Osteoblast (primary cell): ENCODE measurements around the gene LRP1-AS. TPM values are rescaled to one million over a fixed set of nuclear protein-coding genes. Genes with fewer than 3 reads are reported as not detected.

Experiments used
- DNase-seq: peaks from one replicate; pipeline ENCODE4 v3.0.0; 2011; ENCODE audit warnings: low spot score, mixed read lengths; ENCODE audit not compliant: insufficient read length; ENCODE audit errors: missing footprints
- H2AFZ ChIP-seq: 2 replicates; pipeline ENCODE4 v1.6.0; 2011; ENCODE audit warnings: mild to moderate bottlenecking, low read length
- H3K27ac ChIP-seq: 2 replicates; pipeline ENCODE4 v1.5.1; 2011; ENCODE audit warnings: mild to moderate bottlenecking, low read depth, low read length, moderate library complexity
- H3K27me3 ChIP-seq: 2 replicates; pipeline ENCODE4 v1.6.0; 2012; ENCODE audit warnings: mild to moderate bottlenecking, control low read depth, inconsistent platforms, low read length, moderate library complexity; ENCODE audit not compliant: insufficient read depth
- H3K36me3 ChIP-seq: 2 replicates; pipeline ENCODE4 v1.5.1; 2011; ENCODE audit warnings: mild to moderate bottlenecking, low read length, control low read depth, moderate library complexity; ENCODE audit not compliant: insufficient read depth
- H3K4me1 ChIP-seq: 2 replicates; pipeline ENCODE4 v1.5.1; 2011; ENCODE audit warnings: mild to moderate bottlenecking, low read length, control low read depth, moderate library complexity; ENCODE audit not compliant: insufficient read depth
- H3K4me2 ChIP-seq: 2 replicates; pipeline ENCODE4 v1.6.0; 2011; ENCODE audit warnings: mild to moderate bottlenecking, low read length; ENCODE audit not compliant: insufficient read depth
- H3K4me3 ChIP-seq: fragments of 200-600 bp; sonication (generic); 3 replicates; pipeline ENCODE4 v1.5.1; 2012; ENCODE audit warnings: mild to moderate bottlenecking, low read length, inconsistent platforms; ENCODE audit not compliant: insufficient read depth
- H3K79me2 ChIP-seq: 2 replicates; pipeline ENCODE4 v1.6.0; 2012; ENCODE audit warnings: mild to moderate bottlenecking, low read length, control low read depth, inconsistent platforms; ENCODE audit not compliant: insufficient read depth
- H3K9me3 ChIP-seq: 2 replicates; pipeline ENCODE4 v1.5.1; 2011; ENCODE audit warnings: low read depth, low read length, control low read depth
- H4K20me1 ChIP-seq: 2 replicates; pipeline ENCODE4 v1.6.0; 2012; ENCODE audit warnings: mild to moderate bottlenecking, low read length, control low read depth; ENCODE audit not compliant: insufficient read depth
- CTCF ChIP-seq: IDR thresholded peaks from 2 replicates; pipeline ENCODE4 v1.5.1; 2011; ENCODE audit warnings: mild to moderate bottlenecking, low read depth, low read length, moderate library complexity; ENCODE audit errors: extremely low read depth
- total RNA-seq: library from RNA; depleted of rRNA; stranded (reverse); fragments of >200 nt; gene quantifications from 2 replicates; pipeline ENCODE4 v1.2.3, GENCODE V29; 2012

The LRP1-AS gene
- total RNA-seq, 1 donor = not detected

GRCh38 chr12:57169969-57170368 is 22.6 kb upstream of the LRP1-AS start:
- H3K4me2 ChIP-seq = no peak overlapping the region
- H3K9me3 ChIP-seq = no peaks in the 10 kb centered on the region
- H3K79me2 ChIP-seq = peaks cover 62% of the 10 kb centered on the region
- no peak for TF ChIP-seq CTCF
- no peak overlapping the region for H3K27ac ChIP-seq
- H3K4me1 ChIP-seq = peaks cover 20% of the 10 kb centered on the region
- no peak overlapping the region for H2AFZ ChIP-seq
- H4K20me1 ChIP-seq = peaks cover 52% of the 10 kb centered on the region
- H3K27me3 ChIP-seq = no peaks in the 10 kb centered on the region
- peak; percentile 21 for DNase-seq
- H3K36me3 ChIP-seq = peaks cover 87% of the 10 kb centered on the region
- no peak overlapping the region for H3K4me3 ChIP-seq

GRCh38 chr12:57169046-57169795 is 21.8 kb upstream of the LRP1-AS start:
- H3K79me2 ChIP-seq = peaks cover 61% of the 10 kb centered on the region
- peaks cover 20% of the 10 kb centered on the region for H3K4me1 ChIP-seq
- H3K4me3 ChIP-seq = no peak overlapping the region
- H2AFZ ChIP-seq = no peak overlapping the region
- H3K9me3 ChIP-seq = no peaks in the 10 kb centered on the region
- H3K27me3 ChIP-seq = no peaks in the 10 kb centered on the region
- no peak overlapping the region for H3K27ac ChIP-seq
- peak; percentile 69 for DNase-seq
- no peak for TF ChIP-seq CTCF
- H3K4me2 ChIP-seq = no peak overlapping the region
- peaks cover 87% of the 10 kb centered on the region for H3K36me3 ChIP-seq
- H4K20me1 ChIP-seq = peaks cover 55% of the 10 kb centered on the region

- Histone ChIP-seq H3K4me3 (no peak overlapping the region), H3K9me3 (no peaks in the 10 kb centered on the region), H3K36me3 (peaks cover 87% of the 10 kb centered on the region), H3K27ac (no peak overlapping the region), H3K27me3 (no peaks in the 10 kb centered on the region), H3K4me1 (peaks cover 20% of the 10 kb centered on the region), H4K20me1 (peaks cover 45% of the 10 kb centered on the region), H3K4me2 (no peak overlapping the region), H2AFZ (no peak overlapping the region), H3K79me2 (peaks cover 53% of the 10 kb centered on the region)
- peak; percentile 19 for DNase-seq
- no peak for TF ChIP-seq CTCF
Observed at GRCh38 chr12:57168058-57168457, 20.6 kb upstream of the LRP1-AS start.

- Histone ChIP-seq H4K20me1 (peaks cover 48% of the 10 kb centered on the region), H3K4me1 (peaks cover 20% of the 10 kb centered on the region), H2AFZ (no peak overlapping the region), H3K79me2 (peaks cover 56% of the 10 kb centered on the region), H3K4me3 (no peak overlapping the region), H3K27ac (peak overlapping the region; percentile 55), H3K4me2 (no peak overlapping the region), H3K36me3 (peaks cover 90% of the 10 kb centered on the region), H3K9me3 (no peaks in the 10 kb centered on the region), H3K27me3 (no peaks in the 10 kb centered on the region)
- peak; percentile 97 for DNase-seq
- TF ChIP-seq CTCF = no peak
Observed at GRCh38 chr12:57166971-57167371, 19.6 kb upstream of the LRP1-AS start.
